ENCODE data around the gene DENND1B.
A peak's percentile ranks its signal among the peaks of the same experiment; 100 is the strongest.
"Not testable (repeated sequence)": the region's sequence is repeated elsewhere in the genome, so short reads cannot be mapped to it uniquely, and the experiment has no call there.

The DENND1B gene

GRCh38 chr1:197743578-197743977 lies 31.7 kb downstream of the DENND1B start:
- DNase-seq: no peak

- DNase-seq: no peak
Measured at GRCh38 chr1:197740992-197741391, 34.3 kb downstream of the DENND1B start.

DNA sequence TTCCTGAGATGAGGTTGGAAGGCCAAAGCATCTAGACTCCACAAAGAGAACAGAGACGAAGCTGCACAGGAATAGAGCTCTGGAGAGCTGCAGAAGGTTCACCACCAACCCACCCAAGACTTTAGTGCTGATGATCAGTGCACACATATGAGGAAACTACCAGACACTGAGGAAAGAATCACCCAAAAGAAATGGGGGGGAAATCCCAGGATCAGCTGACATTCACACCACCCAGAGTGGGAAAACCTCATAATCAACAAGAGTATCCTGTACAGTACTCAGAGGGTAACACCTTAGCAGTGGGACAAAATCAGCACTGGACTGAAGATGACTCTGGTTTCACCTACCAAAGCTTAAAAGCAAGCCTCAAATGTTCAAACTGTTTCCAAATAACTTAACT lies 36.4 kb downstream of the DENND1B start:
- no peak for DNase-seq

DNA sequence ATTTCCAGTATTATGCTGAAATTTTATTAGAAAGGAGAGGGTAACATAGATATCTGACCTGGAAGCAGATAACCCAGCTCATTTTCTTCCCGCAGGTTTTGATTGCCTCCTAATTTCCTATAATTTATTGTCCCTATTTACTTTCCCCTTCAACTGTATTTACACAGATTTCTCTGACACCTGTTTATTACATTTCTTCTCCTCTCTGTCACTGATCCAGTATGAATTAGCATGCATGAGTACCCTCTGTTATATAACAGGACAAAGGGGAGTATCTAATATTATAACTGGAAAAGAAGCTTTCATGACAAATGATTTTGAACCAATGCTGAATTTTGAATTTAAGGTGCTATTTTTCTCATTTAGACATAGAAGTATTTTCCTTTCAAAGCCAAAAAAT lies 37.4 kb downstream of the DENND1B start:
- no peak for DNase-seq

DNA sequence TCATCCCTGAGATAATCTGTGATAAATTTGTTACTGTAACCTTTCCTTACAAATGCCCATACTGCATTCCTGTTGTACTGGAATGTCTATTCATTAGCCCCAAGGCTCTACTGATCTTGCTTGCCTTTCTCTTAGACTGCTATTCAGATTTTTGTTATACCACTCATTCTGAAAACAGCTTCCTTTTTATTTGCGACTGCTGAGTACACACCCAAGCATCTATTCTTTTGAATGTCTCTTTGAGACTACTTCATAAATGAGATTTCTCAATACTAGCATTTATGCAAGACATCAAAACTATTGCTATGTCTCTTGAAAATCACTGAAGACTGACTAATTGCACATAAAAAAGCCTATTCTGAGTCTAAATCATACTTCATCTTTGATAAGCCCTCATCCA lies 38.6 kb downstream of the DENND1B start:
- no peak for DNase-seq

DNA sequence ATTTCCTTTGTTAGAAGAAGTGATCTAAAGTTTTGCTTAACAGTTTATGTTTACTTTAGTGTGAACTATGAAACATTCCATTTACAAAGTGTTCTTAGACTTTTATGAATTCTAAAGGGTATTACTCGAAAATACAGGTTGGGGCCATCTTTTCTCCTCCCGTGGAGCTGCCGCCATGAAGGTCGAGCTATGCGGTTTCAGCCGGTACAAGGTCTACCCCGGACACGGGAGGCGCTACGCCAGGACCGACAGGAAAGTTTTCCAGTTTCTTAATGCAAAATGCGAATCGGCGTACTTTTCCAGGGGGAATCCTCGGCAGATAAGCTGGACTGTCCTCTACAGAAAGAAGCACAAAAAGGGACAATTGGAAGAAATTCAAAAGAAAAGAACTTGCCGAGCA lies 39.8 kb downstream of the DENND1B start:
- no peak for DNase-seq

DNA sequence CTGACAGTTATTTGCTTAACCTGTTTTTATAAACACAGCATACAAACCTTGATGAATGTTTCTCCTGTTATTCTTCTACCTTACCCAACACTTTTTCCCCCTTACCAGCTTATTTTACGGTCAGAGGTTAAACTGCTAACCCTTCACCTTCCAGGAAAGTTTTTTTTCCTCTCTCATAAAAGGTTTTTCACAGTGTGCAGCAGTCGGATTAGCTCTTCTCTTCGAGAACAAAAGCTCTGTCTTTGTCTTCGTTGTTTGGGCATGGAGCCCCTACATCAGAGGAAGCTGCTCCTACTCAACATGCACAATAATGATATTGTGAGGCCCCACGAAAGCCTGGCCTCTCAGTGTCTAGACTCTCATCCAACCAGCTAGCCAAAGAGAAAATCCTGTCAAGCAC lies 42.0 kb downstream of the DENND1B start:
- peak; percentile 33 for DNase-seq

DNA sequence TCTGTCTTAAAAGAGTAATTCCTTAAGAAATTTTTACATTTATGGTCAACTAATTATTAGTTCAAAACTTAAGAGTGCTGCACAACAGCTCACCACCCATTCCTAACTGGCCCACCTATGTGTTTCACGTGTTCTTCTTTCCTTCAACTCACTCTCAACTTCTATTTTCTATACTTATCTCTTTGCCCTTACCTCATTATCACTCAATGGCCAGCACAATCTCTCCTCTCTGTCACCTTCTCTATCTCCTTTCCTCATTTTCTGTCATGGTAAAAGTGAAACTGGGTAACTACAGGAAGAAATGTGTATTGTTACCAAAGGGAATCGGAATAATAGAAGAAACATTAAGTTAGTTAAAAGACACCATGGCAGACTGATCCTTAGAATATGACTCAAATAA lies 43.1 kb downstream of the DENND1B start:
- DNase-seq: no peak

DNA sequence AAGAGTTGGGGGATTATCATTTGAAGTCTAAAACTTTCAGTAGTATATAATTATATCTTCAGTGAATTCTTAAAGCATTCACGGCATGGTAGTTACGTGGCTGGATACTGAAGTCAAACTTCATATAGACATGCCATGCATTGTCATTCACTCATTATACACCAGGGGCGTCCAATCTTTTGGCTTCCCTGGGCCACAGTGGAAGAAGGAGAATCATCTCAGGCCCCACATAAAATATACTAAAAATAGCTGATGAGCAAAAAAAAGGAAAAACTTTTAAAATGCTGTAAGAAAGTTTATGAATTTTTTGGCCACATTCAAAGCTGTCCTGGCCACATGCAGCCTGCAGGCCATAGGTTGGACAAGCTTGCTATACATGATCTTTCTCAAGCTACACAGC lies 43.8 kb downstream of the DENND1B start:
- no peak for DNase-seq

- DNase-seq: no peak
Measured at GRCh38 chr1:197725976-197726375, 49.3 kb downstream of the DENND1B start.

- DNase-seq: no peak
Measured at GRCh38 chr1:197725044-197725443, 50.2 kb downstream of the DENND1B start.

DNA sequence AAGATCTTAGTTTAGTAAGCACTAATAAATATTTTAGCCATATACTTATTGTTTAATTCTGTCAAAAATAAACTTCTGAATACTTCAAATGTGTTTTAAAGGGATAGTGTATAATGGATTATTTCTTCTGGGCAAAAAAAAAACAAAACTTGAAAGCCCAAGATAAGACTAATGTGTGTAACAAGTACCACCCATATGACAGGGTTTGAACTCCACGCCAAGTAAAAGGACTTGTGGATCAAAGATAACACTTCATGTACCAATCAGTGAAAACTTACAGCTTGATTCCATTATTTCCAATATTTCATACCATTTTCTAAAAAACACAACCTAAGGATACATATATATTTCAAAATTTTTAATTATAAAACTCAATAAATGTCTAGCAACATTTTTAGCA lies 59.5 kb downstream of the DENND1B start:
- no peak for DNase-seq

- no peak for DNase-seq
Measured at GRCh38 chr1:197706601-197707000, 68.7 kb downstream of the DENND1B start.

- DNase-seq: no peak
Measured at GRCh38 chr1:197705941-197706340, 69.3 kb downstream of the DENND1B start.

- DNase-seq: not testable (repeated sequence)
Measured at GRCh38 chr1:197700688-197701087, 74.6 kb downstream of the DENND1B start.

DNA sequence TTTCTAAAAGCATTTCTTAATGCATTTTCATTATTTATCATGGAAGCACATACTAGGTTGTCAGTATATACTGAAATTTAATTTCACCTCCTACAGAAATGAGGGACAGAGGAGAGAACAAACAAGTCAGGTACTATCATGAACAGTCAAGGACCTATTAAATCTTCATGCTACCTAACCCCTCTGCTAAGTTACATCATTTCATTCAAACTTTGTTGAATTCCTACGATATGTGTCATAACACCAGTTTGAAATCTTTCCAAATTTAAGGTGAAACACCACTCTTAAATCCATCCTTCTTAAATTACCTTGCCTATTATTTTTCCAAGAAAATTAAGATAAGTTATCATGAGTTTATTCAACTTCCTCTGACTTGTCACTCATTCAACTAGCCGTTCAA lies 78.9 kb downstream of the DENND1B start:
- DNase-seq: no peak

DNA sequence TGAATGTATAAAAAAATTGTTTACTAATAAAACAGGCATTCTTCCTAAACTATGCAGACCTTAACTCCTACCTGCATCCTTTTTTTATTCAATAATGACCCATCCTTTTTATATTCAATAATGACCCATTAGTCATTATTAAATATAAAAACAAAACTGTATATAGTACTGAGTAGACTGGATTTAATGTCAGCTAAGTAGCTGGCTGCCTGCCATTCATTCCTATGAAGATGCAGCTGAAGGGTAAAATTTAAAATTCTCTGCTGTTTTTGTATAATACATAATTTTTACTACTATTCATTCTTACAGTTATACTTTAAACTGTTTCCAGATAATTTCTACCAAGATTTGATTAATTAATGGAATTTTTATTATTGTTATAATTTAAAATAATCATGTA lies 79.3 kb downstream of the DENND1B start:
- DNase-seq: no peak

- no peak for DNase-seq
Measured at GRCh38 chr1:197692965-197693364, 82.3 kb downstream of the DENND1B start.

DNA sequence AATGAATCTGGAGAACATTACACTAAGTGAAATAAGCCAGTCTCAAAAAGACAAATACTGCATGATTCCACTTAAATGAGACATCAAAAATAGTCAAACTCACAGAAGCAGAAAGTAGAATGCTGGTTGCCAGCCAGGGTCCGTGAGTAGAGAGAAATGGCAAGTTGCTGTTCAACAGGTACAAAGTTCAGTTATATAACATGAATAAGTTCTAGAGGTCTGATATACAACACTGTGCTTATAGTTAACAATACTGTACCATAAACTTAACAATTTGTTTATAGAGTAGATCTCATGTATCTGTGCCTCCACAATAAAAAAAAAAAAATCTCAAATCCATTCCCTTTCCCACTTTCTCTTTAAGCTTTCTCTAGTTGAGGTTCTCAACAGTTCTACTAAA lies 83.5 kb downstream of the DENND1B start:
- no peak for DNase-seq

GRCh38 chr1:197690074-197690473 lies 85.2 kb downstream of the DENND1B start:
- DNase-seq: no peak

DNA sequence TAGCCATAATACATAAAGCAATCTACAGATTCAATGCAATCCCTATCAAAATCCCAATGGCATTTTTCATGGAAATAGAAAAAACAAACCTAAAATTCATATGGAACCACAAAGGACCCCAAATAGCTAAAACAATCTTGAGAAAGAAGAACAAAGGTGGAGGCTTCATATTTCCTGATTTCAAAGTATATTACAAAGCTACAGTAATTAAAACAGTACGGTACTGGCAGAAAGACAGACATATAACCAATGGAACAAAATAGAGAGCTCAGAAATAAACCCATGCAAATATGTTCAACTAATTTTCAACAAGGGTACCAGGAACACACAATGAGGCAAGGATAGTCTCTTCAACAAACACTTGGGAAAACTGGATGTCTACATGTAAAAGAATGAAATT lies 87.0 kb downstream of the DENND1B start:
- DNase-seq: no peak

- DNase-seq: no peak
Measured at GRCh38 chr1:197686702-197687355, 88.5 kb downstream of the DENND1B start.

GRCh38 chr1:197686231-197686630 lies 89.0 kb downstream of the DENND1B start:
- no peak for DNase-seq

DNA sequence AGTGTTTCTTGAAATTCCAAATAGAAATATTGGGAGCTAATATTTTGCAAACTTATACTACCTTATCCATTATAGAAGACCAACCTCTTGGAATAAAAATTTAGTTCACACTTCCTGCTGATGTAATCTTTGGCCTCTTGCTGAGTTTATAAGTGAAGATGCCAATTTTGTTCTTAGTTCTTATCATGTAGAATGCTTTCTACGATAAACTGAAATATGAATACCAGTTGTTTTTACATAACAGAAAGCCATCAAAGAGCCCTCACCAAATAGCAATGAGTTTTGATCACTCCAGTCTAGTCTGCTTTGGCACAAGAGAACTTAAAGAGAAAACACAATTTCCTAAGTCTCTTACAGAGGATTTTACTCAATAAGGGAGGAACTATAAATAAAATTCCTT lies 89.5 kb downstream of the DENND1B start:
- no peak for DNase-seq

DNA sequence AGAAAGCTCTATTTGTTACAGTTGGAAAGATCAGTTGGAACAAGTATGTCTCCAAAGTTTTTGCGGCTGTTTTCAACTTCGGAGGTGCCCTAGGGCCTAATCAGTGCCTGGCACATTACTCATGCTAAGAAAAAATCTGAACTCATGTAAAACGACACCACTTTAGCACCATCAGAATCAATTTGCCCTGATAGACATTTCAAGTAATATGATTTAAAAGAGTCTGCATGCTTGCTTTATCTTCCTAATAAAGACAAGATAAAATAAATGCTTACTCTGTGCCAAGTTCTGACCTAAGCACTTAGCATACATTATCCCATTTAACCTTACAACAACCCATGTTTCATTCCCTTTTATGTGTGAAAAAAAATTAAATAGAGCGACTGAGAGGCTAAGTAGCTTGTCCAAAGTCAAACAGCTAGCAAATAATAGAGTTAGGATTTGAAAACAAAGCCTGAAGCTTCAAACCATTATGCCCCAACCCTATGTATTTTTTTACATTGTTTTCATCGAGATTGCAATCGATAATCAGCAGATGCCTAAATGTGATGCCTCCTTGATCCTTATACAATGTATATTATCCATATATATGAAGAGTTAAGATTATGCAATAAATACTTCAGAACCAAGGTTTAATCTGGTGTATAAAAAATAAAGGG lies 91.3 kb downstream of the DENND1B start:
- DNase-seq: no peak
